NCI-H82 treated with DMSO at 0.1 percent for 48 hours (cell line): ENCODE measurements around the gene IFFO2.

Experiments
- DNase-seq: peaks from one replicate; lab custom pipeline; 2025; ENCODE audit not compliant: unreplicated experiment; lab: John Stamatoyannopoulos, UW

Gene IFFO2

DNA sequence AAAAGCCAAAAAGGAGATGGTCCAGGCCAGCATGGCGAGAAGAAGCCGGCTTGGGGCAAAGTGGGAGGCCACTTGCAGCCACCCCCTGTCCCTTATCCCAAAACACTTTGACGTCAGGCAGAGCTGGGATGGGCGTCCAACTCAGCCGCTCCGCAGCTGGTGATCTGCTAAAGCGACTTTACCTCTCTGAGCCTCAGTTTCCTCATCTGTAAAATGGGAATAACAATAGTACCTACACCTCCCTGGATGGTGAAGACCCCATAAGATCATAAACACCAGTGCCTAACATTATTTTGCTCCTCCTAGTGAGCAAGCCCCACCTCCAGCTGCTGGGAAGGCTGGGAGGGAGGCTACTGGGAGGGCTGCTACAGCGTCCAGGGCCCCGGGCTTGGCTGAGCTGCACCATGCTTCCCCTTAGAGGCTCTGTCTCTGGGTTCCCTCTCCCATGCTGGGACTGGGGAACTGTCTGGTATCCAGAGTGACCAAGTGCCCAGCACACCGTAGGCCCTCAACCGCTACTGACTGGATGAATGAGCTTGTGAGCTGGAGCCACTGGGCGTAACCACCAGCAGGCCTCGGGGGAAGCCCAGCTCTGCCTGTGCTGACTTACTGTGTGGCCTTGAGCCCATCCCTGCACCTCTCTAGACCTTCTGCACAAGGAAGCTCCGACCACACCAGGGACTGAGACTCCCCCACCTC, 18.3 kb downstream of the IFFO2 start:
- peak; percentile 70 for DNase-seq

DNA sequence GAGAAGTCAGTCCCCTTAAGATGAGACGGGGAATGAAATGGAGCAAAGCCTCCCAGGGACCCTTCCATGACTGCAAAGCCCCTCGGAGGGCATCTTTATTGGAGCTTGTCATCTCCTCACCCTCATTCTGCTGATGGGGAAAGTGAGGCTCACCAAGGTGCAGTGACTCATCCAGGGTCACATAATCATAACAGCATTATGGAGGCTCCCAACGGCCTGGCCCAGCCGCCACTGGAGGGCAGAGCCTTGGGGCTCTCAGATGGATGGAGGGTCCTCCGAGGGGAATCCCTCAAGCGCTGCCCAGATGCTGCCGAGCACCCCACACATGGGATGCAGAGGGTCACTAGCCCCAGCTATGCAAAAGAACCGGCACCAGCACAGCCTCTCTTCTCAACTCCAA, 18.9 kb downstream of the IFFO2 start:
- no peak for DNase-seq

DNA sequence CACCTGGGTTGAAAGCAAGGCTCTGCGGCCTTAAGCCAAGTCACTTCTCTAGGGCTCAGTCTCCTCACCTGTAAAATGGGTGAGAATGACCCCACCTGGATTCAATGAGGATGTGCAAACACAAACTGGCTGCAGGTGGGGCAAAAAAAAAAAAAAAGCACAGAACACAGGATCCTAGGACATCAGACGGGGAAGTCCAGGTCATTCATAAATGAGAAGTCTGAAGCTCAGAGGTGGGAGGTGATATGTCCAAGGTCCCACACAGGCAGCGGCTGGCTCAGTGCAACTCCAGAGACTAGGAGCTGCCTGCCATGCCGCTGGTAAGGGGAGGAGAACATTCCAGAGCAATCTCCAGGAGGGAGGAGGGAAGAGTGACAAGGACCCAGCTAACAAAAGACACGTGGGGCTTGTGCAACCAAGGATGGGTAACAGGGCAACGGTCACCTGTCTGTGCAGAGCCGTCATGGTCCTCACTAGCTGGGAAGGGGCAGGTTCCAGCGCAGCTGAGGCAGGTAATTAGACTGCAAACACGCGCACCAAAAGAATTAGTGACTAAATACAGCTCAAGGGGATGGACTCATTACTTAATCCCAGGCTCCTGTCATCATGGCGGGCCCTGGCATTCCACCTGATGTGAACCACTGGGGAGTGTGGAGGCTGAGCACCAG, 19.5 kb downstream of the IFFO2 start:
- peak; percentile 44 for DNase-seq

DNA sequence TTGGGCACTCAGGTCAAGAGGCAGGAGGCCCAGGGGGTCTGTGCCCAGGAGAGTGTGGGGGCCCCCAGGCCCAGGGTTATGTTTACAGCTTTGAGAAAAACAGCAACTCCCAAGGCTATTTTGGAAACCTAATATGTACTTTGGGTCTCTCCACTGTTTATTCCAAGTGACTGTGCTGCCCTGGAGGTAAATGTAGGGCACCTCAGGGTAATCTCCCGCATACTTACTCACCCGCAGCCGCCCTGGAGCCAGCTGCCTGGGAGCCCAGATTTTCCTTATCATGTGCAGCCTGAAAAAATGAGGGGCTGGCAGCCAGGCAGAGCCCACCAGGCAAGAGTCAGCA, 20.0 kb downstream of the IFFO2 start:
- no peak for DNase-seq

DNA sequence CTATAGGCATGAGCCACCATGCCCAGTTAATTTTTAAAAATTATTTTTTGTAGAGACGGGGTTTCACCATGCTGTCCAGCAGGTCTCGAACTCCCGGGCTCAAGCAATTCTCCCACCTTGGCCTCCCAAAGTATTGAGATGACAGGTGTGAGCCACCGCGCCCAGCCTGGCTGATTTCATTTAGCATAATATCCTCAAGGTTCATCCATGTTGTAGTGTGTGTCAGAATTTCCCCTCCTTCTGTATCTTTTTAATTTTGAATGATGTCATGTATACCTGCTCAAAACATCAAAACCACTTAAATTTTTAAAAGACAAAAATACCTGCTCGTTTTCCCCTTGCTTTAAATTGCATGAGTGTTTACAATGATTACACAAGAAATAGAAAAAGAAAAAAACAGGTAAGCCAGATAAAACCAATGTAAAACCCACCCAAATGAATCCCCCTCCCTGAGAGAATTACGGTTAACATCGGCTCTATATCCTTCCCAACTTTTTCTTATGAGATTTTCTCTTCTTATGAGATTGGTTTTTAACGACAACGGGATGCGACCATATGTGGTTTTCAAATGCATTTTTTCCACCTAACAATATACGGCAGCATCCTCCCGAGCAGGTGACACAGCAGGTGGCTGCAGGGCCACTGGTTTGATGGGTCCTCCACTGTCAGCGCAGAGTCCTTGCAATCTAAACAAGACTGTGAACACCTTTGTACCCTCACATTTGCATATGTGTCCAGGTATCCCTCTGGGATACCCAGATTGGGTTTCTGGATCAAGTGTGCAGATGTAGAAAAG, 22.1 kb downstream of the IFFO2 start:
- DNase-seq, result no peak

DNA sequence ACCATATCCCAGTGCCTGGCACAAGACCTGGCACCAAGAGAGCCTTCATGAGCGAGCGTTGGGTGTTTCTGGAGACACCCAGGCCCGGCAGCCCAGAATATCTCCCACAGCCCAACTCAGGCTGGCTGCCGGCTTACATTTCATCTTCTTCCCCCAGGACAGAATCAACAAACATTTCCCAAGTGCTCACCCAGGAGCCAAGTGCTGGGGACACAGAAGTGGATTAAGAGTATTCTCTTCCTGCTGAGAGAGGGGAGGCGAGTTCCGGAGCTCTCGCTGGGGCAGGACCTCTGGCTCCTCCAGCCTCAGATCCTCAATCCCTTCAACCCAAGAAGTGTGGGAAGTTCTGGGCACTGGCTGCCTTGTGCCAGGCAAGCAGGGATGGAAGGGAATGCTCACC, 23.6 kb downstream of the IFFO2 start:
- no peak for DNase-seq

DNA sequence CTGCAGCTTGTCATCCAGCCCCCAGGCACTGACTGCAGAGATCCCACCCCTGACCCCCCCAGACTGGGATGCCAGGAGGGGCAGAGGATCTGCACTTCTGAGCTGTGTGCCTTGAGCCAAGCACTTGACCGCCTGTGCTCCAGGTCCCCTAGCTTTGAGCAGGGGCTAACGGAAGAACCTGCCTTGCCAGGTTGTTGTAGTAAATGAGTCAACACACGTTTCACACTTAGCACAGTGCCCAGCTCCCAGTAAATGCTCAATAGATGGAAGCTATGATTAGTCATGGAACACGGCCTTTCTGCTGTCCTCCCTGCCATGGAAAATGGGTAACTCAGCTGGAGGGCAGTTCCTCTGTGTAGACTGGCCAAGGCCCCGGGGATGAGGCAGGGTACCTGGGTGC, 24.1 kb downstream of the IFFO2 start:
- no peak for DNase-seq

DNA sequence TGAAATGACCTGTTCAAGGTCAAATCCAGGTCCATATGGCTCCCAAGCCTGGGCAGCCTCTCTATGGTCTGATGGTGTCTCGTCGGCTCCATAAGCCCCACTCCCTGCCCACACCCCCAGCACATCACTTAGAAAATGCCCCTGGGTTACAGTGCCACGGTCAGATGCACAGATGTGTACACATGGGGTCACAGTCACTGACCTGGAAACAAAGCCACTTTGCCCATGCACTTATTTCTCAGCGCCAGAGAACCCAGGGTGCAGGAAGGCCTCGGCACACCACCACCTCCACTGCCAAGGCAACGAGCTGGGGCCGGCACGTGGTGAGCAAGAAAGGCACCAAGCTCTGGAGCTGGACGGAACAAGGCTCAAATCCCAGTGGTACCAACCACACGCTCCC, 24.7 kb downstream of the IFFO2 start:
- DNase-seq, result no peak

DNA sequence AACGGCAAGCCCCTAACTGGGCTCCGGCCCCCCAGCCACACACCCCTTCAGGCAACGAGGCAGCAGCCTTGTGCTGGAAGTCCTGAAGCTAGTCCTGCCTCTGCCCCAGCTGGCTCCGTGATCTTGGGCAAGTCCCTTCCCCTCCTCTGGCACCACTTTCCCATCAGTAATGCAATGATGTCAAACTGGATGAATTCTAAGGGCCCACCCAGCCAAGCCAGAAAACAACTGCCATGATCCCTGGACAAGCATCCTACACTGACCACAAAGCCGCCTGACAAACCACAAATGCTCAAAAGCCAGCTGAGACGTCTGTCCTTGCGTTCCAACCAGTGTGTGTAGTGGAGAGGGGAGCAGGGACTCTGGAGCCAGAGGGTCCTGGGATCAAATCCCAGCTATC, 26.8 kb downstream of the IFFO2 start:
- no peak for DNase-seq

DNA sequence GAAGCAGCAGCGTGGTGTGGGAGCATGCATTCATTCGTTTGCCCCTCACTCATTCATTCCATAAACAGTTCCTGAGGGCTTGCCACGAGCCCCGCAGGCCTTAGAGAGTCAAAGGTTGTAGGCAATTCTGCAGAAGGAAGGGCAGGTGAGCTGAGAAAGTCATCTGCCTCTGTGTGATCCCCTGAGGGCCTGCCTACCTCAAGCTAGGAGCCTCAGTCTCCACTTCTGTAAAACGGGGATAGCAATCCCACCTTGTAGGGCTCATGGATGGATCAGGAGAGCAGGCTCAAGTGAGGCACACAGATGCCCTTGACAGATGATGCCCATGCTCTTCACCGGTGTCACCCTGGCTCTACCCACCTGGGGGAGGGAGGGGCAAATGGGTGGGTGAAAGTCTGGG, 27.5 kb downstream of the IFFO2 start:
- no peak for DNase-seq

DNA sequence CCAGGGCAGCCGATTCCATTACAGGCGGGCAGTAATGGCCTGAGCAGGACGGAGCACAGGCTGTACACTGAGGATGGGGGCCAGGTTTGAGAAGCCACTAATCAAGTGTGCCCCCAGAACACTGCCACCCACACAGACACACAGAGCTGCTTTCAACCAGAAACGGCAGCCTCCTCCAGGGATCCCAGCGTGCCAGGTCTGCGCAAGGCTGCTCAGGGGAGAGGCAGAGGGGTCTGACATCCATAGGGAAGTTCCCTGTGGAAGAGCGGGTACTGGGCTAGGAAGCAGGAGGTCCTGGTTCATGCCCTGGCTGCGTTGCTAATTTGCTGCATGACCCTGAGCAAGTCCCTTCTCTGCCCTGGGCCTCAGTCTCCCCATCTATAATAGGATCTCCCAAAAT, 28.1 kb downstream of the IFFO2 start:
- no peak for DNase-seq

DNA sequence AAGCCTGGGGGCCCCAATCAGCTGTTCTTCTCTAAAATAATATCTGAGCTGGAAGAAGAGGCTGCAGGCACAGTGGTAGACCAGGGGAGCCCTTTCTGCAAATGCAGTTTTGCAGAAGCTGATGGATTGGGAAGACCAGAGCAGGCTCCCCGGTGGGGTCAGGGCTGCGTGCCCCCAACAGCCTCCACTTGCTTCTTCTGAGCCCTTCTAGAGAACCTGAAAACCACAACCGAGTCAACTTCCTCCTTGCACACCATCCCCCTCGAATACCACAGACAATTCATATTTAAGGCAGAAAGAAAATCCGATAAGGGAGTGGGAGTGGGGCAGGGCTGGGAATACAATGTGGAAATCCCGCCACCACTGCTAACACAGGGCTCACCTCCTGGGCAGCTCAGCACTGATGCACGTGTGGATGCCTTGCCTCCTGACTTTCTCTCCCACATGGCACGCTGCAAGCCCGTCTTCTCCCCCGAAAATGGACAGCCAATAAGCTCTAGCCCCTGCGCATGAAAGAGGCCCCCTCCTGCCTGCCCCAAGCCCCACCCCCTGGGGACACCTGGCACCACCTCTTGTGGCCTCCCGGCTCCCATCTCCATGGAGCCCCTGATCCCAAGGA, 28.7 kb downstream of the IFFO2 start:
- DNase-seq, result peak; percentile 21

DNA sequence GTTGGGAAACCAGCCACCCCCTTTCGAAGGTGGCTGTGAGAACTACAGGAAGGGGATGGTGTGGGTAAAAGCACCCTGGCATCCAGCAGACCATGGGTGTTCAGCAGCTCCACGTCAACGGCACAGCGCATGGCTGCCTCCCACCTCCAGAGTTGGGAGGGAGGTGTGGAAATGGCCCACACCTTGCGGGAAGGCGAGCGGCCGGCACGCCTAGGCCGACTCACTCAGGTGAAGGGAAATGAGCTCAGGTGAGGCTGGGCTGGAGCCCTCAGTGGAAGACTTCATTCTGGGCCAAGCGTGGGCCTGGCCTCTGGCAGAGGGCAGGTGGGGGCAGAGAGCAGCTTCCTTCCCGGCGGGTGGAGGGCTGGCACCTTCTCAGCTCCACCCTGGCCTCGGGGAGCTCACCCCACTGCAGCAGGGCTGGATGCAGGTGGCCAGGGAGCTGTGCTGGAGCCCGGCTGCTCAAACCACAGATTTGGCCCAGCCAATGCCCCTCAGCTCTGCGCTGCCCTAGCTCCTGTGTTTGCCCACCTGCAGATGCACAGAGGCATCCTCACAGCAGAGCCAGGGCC, 29.3 kb downstream of the IFFO2 start:
- DNase-seq, result no peak

DNA sequence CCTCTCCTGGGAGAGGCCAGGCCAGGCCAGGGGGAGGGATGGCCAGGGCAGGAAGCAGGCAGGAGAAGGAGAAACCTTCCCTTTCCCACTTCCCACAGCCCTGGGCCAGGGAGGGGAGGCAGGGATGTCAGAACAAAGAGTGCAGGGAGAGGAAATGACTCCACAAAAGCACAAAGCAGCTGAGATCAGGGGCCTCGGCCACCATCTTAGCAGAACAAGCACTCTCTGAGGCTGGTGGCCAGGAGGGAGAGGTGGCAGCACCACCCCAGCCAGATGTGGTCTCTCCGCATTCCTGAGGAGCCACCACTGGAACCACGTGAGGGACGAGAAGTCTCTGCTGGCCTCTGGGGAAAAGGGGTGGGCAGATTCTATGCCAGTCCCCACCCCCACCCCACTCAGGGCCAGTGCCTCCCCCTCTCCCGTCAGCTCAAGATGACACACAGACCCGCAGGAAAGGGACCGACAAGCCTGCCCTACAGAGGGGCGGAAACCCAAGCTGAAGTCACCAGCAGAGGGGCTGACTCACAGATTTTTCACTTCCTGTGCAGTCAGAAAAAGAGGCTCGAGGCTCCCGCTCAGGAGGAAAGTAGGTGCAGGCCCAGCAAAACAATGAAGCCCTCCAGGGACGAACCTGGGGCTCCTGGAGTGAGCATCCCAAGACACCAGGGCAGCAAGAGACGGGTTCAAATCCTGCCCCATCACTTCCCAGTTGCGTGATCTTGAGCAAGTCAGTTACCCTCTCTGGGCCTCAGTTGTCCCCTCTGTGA, 30.0 kb downstream of the IFFO2 start:
- no peak for DNase-seq

DNA sequence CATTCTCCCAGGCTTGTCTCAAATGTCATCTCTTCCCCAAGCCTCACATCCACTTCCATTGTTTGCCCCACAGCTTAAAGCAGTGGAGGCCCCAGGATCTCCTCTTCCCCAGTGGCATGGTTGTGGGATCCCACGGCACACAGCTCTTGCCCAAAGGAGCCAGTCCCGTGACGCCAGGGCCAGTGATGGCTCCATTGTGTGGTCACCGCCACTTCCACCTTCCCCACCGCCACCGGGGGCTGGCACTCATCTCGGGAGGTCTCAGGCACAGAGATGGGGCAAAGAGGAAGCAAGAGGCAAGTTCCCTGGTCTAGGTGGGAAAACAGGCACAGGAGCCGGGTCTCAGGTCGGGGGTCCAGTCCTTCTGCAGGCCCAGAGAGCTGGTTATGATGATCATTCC, 31.2 kb downstream of the IFFO2 start:
- DNase-seq, result no peak

DNA sequence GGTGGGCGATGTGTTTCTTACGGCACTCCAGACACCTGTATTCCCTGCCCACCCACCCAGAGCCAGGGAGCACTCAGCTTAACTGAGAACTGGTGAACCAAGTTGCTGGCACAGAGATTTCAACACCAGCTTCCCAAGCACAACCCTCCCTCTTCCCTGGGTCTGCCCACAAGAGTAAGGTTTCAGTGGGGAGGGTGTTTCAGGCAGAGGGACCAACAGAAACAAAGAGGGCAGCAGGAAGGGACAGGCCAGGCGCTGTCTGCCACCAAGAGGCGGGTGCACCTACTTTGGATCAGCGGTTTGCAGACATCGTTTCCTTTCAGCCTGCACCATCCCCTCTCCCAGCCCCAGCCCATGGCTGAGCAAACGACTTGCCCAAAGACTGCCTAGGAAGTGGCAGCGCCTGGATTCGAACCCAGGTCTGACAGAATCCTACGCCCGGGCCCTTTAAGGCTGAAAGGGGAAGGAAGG, 32.2 kb downstream of the IFFO2 start:
- DNase-seq, result no peak

DNA sequence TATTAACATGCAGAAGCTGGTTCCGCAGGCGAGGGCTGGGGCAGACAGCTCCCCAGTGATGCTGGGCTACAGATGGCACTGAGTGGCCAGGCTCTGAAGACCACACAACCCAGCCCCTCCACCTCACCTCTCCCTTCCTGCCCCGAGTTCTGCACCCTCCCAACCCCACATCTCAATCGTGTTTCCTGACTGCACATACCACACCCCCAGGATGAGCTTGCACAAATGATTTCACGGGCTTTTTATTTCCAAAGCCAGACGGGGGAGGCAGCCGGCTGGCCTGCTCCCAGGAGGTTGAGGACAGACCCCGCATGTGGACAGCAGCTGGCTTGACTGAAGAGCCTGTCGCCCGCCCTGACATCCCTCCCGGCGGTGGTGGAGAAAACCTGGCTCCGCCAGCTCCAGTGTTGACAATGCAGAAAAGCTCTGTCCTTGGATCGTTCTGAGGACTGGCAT, 32.7 kb downstream of the IFFO2 start:
- DNase-seq, result no peak

DNA sequence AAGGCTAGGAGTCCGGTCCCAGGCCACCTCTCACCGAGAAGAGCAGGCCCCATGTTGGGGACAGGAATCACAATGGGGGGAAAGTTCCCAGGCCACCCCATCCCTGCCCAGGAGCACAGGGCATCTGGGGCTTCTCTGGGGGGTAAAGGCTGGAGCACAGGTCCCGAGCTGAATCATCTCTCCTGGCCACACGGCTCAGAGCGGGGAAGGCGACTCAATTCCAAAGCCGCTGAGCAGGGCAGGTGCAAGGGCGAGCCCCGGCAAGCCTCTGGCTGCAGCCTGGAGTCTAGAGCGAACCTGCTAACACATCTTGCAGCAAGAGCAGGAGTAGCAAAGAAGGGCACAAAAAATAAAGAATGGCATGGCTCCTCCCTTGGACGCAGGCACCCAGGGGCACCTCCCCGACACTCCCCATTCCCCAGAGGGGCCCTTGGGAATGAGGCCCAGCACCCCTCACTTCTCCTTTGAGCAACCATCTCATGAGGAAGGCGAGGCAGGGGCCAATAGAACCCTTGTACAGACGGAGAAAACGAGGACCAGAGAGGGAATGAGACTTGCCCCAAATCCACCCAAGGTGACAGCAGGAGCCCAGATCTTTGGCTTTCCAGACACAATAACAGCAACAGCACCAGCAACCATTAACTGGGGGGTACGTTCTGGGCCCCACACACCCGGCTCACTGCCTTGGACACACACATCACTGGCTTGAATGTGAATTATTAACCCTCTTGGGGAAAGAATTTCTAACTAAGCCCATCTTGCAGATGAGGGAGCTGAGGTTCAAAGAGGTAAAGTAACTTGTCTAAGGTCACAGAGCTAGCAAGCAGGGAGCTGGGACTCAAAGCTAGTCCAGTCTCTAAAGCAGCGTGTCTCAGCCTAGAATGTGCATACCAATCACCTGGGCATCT, 33.4 kb downstream of the IFFO2 start:
- no peak for DNase-seq

DNA sequence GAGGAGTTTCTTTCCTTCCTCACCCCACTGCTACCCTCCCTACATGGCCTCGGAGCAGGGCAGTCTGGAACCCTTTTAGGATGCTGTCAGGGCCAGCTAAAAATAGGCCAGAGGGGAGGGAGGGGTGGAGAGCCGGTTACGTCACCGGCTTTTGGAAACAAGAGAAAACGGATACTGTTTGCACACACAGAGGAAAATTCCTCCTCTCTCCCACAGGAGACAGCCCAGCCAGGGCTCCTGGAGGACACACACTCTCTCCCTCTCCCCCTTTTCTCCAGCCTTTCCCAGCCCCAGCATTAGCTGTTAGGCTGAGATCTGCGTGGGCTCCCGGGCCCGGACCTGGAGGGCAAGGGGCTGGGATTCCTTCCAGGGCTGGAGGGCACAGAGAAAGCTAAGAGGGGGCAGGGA, 34.2 kb downstream of the IFFO2 start:
- DNase-seq, result no peak
